HG02884 (cell line): ENCODE measurements around the gene NRL.

Source experiments
- ATAC-seq: cut with Tn5 transposase; IDR thresholded peaks from one replicate; pipeline ENCODE4 v1.9.1; 2021; ENCODE audit warnings: mild to moderate bottlenecking, moderate library complexity; ENCODE audit not compliant: unreplicated experiment

The NRL gene

GRCh38 chr14:24068711-24069410, 45.9 kb downstream of the NRL start:
- ATAC-seq: no peak

DNA sequence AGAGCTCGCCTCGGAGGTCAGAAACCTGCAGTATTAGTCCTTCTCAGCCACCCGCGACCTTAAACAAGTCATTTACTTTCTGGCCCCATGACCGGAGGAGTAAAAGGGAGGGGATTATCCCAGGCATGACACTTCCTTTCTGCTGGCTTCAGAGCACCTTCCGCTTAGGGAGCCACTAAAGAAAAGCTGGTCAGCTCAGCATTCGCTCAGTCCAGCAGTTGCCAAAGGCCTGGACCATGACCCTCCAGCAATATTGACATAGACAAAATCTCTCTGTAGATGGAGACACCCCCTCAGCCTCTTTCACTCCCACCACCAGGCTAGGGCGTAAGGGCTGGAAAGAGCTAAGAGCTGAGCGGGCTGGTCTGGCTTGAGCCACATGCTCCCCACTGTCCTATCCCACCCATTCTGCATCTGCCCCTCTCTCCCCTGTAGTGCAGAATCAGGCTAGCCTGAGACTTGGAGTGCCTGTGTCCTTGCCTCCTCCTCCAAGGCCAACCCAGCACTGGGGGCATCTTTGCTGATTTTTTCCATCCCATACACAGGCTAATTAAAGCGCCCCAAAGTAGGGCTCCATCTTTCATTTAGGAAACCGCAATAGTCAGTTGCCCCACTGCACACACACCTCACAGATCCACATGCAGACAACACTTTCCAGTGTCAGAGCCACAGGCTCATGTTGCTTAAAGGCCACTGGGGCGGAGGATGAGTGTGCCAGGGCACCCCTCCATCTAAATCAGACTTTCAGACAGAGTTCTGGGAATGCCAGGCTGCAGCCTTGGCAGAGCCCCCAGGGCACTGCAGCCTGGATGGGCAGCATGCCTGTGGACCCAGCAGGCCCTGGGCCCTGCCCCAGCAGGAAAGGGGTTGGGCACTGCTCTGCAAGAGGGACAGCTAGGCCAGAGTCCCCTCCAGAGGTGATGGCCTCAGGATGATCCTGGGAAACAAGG, 47.3 kb downstream of the NRL start:
- ATAC-seq: no peak

DNA sequence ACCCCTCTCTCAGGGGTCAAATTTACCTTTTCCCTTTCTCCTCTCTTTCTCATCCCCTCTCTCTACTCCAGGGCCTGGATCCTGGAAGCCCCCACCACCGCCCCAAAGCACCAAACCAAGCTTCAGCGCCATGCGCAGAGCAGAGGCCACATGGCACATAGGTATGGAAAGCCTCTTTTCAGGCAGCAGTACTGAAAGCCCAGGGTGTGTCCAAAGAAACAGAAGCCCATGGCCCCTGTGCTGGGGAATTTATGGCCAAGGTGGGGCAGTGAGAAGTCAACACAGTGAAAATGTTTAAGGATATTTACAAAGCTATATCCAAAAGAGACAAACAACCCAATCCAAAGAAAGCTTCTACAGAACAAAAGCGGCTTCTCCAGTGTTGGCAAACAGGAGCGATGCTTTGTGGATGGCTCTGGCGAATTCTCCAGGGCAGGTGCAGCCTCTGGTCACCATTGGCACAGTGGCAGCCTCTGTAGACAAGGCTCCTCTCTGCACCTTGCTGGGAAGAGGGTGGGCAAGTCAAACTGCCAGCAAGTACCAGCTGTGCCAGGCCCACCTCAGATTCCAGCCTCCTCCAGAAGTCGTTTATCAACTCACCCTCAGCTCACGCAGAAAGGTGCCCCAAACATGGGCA, 48.1 kb downstream of the NRL start:
- no peak for ATAC-seq

DNA sequence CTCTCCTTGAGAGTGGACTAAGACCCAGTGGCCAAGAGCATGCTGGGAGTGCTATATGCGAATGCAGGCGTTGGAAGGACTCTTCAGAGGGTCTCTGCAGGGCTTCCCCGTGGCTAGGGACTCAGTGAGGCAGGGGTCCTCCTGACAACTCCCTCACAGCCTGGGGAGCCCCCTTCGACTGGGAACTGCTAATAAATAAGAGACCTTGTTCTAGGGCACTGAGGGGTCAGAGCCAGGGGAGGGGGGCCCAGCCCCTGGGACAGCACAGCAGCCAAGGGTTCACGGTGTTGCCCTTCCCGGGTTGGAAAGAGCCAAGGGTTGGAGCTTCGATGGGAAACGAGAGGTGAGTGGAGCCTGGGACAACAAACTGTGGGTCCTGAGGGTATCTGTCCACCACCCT, 49.3 kb downstream of the NRL start:
- no peak for ATAC-seq

GRCh38 chr14:24064856-24065255, 49.9 kb downstream of the NRL start:
- ATAC-seq: no peak

- no peak for ATAC-seq
These were observed 50.5 kb downstream of the NRL start for GRCh38 chr14:24064091-24064795.

DNA sequence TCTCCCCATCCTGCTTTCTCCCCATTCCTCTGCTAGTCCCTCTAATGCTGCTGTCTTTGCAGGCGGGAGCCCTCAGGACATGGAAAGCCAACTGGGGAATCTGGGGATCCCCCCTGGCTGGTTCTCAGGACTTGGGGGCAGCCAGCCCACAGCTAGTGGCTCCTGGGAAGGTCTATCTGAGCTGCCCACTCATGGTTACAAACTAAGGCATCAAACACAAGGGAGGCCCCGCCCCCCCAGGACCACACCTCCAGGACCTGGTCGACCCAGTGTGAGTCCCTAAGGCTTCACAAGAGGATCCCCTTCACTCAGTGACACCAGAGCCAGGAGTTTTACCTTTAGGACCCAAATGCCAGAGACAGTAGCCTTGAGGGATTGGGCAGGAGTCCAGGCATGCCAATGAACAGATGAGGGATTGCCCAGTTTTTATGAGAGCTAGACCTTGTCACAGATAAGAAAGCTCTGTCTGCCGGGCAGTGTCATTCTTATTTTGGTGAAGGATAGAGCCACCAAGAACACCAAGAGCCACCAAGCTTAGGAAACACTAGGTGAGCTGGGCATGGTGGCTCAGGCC, 51.4 kb downstream of the NRL start:
- no peak for ATAC-seq

- ATAC-seq: no peak
These were observed 52.4 kb downstream of the NRL start for GRCh38 chr14:24062216-24062980.

- no peak for ATAC-seq
These were observed 53.5 kb downstream of the NRL start for GRCh38 chr14:24060984-24061913.

- no peak for ATAC-seq
These were observed 54.3 kb downstream of the NRL start for GRCh38 chr14:24060443-24060842.

GRCh38 chr14:24059841-24060388, 54.8 kb downstream of the NRL start:
- no peak for ATAC-seq

DNA sequence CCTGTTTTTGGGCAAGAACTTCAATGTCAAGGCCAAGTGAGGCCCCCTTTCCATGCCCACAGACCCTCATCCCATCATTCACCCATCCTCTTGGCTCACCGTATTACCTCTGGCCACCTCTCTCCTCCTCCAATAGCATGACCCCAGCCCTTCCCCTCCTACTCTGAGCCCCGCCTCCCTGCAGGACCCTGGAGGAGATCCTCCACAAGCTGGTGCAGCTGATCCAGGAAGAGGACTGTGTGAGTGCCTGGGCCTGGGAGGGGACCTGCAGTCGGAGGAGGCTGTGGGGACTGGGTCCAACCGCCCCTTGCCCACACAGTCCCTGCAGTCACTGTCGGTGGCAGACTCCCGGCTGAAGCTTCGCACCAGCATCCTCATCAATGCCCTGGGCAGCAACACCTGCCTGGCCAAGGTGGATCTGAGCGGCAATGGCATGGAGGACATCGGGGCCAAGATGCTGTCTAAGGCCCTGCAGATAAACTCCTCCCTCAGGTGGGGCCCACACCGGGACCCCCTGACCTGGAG, 55.7 kb downstream of the NRL start:
- ATAC-seq: no peak

DNA sequence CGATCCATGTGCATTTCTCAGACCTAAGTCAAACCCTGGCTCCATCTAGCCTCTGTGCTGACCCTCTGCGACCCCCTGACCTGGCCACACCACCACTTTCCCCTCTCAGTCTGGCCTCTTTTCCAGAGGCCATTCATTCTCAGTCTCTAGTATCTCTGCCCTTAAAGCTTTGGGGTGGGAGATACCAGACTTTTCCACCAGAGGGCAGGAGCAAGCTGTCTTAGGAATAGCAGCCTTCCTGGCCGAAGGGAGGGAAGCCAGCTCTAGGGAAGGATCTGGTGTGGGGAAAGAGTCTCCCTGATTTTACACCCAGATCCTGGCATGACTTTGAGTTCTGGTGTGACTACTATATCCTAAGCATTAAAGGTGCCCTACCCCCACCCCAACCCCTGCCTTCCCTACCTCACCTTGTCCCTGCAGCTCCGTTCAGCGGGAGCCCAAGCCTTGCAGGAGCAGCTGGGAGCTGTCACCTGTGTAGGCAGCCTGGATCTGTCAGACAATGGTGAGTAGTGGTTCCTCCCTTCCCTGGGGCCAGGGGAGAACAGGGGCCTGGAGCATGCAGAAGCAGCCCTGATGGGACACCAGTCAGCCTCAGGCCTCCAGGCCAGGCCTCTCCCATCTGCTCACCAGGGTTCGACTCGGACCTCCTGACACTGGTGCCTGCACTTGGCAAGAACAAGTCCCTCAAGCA, 56.3 kb downstream of the NRL start:
- ATAC-seq: no peak

DNA sequence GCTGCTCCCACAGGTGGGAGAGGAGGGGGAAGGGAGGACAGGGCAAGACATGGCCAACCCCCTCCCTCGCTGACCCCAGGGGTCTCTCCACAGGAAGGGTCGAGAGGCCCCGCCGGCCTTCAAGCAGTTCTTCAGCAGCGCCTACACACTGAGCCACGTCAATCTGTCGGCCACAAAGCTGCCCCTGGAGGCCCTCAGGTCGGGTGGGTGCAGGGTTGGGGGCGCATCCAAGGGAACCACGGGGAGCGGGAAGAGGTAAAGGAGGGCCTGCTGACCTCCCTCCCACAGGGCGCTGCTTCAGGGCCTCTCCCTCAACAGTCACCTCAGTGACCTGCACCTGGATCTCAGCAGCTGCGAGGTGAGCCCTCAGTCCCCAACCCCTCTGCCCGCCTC, 56.9 kb downstream of the NRL start:
- no peak for ATAC-seq

GRCh38 chr14:24057271-24057670, 57.5 kb downstream of the NRL start:
- ATAC-seq: no peak

DNA sequence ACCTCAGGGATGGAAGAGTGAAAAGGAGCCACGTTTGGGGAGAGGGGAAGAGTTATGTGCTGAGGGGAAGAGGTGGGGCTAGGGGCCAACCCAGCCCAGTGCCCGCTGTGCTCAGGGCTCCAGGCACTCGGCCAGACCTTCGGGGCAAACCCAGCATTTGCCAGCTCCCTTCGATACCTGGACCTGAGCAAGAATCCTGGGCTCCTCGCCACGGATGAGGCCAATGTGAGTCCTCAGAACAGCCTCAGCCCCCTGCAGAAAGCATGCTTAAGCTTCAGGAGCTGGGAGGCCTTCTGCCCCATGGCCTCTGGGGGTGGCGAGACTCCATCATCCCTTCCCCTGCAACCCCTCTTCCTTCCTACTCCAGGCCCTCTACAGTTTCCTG, 58.0 kb downstream of the NRL start:
- no peak for ATAC-seq

DNA sequence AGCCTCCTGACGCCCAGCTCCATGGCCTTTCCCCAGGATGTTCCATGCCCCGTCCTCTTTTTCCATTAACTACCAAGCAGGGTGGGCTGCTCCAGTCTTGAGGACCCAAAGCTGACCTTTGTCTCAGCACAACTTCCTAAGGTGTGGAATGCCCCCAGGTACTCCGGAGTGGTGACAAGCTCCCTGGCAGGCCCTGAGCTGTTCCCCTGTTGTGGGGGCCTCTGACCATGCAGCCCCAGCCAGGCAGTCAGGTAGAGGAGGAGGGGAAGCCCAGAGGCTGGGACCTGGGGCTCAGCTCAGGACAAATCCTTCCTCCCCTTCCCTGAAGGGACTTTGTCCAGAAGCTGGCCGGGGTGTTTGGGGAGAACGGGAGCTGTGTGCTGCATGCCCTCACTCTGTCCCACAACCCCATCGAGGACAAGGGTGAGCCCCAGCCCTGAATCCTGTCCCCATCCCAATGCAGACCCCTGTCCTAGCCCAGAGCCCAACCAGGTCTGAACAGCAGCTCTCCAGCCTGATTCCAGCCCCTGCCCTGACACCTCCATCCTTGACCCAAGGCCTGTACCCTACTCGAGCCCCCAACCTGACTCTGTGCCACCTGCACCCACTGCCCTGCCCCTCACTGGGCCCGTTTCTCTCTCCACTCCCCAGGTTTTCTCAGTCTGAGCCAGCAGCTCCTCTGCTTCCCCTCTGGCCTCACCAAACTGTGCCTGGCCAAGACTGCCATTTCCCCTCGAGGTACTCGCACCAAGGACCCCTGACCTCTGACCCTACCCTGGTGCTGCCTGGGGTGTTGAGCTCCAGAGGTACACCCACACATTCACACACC, 58.6 kb downstream of the NRL start:
- no peak for ATAC-seq
